Right lobe of liver (tissue), 4 donors: ENCODE results near the gene DHRS4.
"Not testable (repeated sequence)": the region's sequence is repeated elsewhere in the genome, so short reads cannot be mapped to it uniquely, and the experiment has no call there.

ENCODE experiments used
- CTCF ChIP-seq, 4 donors: fragments of 200-600 bp in 3 of 4; fragments of 450-650 bp in 1 of 4; IDR thresholded peaks; one replicate each; pipeline versions ENCODE4 v1.5.1 to v1.8.0; 2016 to 2022; ENCODE audit warnings: antibody characterized with exemption in 4 of 4, mild to moderate bottlenecking in 2 of 4
- POLR2A ChIP-seq: fragments of 450-650 bp; IDR thresholded peaks from one replicate; pipeline ENCODE4 v1.6.1; 2017; ENCODE audit warnings: antibody characterized with exemption, mild to moderate bottlenecking
- donor health status: DM: no; HTN: no; CAD: no.
- donor health status: DM: no; HTN: no; CAD: no.
- donor health status: DM: no; HTN: yes; CAD: no.

GRCh38 chr14:23973178-23973577, 19.6 kb downstream of the DHRS4 start:
- TF ChIP-seq CTCF (IDR thresholded peaks at IDR 0.05); POLR2A: not testable (repeated sequence)
